H9 (cell line): ENCODE results near the gene LRRN3. TPM values are rescaled to one million over a fixed set of nuclear protein-coding genes. Genes with fewer than 3 reads are reported as not detected.
A peak's percentile ranks its signal among the peaks of the same experiment; 100 is the strongest.

Experiments
- DNase-seq: peaks from one replicate; pipeline ENCODE4 v3.0.0-alpha.2; 2017
- H2AFZ ChIP-seq: one replicate; pipeline ENCODE4 v1.6.1; 2013; ENCODE audit warnings: mild to moderate bottlenecking, low read length, control low read depth, moderate library complexity
- H2AK5ac ChIP-seq: 2 replicates; pipeline ENCODE4 v1.6.1; 2013; ENCODE audit warnings: low read length, control low read depth, mixed read lengths; ENCODE audit not compliant: insufficient read length
- H2BK120ac ChIP-seq: one replicate; pipeline ENCODE4 v1.6.1; 2013; ENCODE audit warnings: low read depth, mild to moderate bottlenecking, low read length, control low read depth, inconsistent platforms; ENCODE audit not compliant: poor library complexity, severe bottlenecking
- H2BK12ac ChIP-seq: 2 replicates; pipeline ENCODE4 v1.6.1; 2013; ENCODE audit warnings: low read length, control low read depth, mixed read lengths, low read depth; ENCODE audit not compliant: insufficient read length
- H2BK15ac ChIP-seq: 2 replicates; pipeline ENCODE4 v1.6.1; 2013; ENCODE audit warnings: low read depth, low read length, control low read depth
- H2BK20ac ChIP-seq: one replicate; pipeline ENCODE4 v1.6.1; 2013; ENCODE audit warnings: low read depth, mild to moderate bottlenecking, low read length, control low read depth, inconsistent platforms; ENCODE audit not compliant: poor library complexity, severe bottlenecking
- H2BK5ac ChIP-seq: 2 replicates; pipeline ENCODE4 v1.6.1; 2013; ENCODE audit warnings: low read length, control low read depth, mixed read lengths; ENCODE audit not compliant: insufficient read length
- H3K14ac ChIP-seq: 2 replicates; pipeline ENCODE4 v1.6.1; 2013; ENCODE audit warnings: low read length, control low read depth; ENCODE audit not compliant: insufficient read depth
- H3K18ac ChIP-seq: 2 replicates; pipeline ENCODE4 v1.6.1; 2013; ENCODE audit warnings: low read depth, mild to moderate bottlenecking, mixed read lengths, low read length, control low read depth; ENCODE audit not compliant: insufficient read length
- H3K23ac ChIP-seq: 2 replicates; pipeline ENCODE4 v1.6.1; 2013; ENCODE audit warnings: low read length, control low read depth, mixed read lengths, low read depth; ENCODE audit not compliant: insufficient read length
- H3K23me2 ChIP-seq: 2 replicates; pipeline ENCODE4 v1.6.1; 2013; ENCODE audit warnings: low read depth, mild to moderate bottlenecking, mixed read lengths, low read length, control low read depth; ENCODE audit not compliant: insufficient read length, poor library complexity, severe bottlenecking
- H3K27ac ChIP-seq: 2 replicates; pipeline ENCODE4 v1.5.1; 2013; ENCODE audit warnings: low read length, control low read depth, mixed read lengths, low read depth; ENCODE audit not compliant: insufficient read length
- H3K27me3 ChIP-seq: 2 replicates; pipeline ENCODE4 v1.6.1; 2013; ENCODE audit warnings: low read length, control low read depth, inconsistent platforms; ENCODE audit not compliant: insufficient read depth
- H3K4ac ChIP-seq: 2 replicates; pipeline ENCODE4 v1.6.1; 2013; ENCODE audit warnings: low read depth, mild to moderate bottlenecking, control low read depth, inconsistent platforms, low read length, moderate library complexity
- H3K4me1 ChIP-seq: 2 replicates; pipeline ENCODE4 v1.6.1; 2013; ENCODE audit warnings: low read length, control low read depth, inconsistent platforms; ENCODE audit not compliant: insufficient read depth
- H3K4me2 ChIP-seq: 2 replicates; pipeline ENCODE4 v1.6.1; 2013; ENCODE audit warnings: low read length, control low read depth, mixed read lengths; ENCODE audit not compliant: insufficient read length, insufficient read depth
- H3K56ac ChIP-seq: 2 replicates; pipeline ENCODE4 v1.6.1; 2013; ENCODE audit warnings: low read depth, mild to moderate bottlenecking, mixed read lengths, low read length, control low read depth; ENCODE audit not compliant: insufficient read length
- H3K79me1 ChIP-seq: 2 replicates; pipeline ENCODE4 v1.6.1; 2013; ENCODE audit warnings: low read depth, mild to moderate bottlenecking, moderate library complexity, low read length, control low read depth, inconsistent platforms; ENCODE audit not compliant: insufficient read depth, poor library complexity, severe bottlenecking
- H3K79me2 ChIP-seq: 2 replicates; pipeline ENCODE4 v1.6.1; 2013; ENCODE audit warnings: low read length, control low read depth, inconsistent platforms; ENCODE audit not compliant: insufficient read depth
- H3K9ac ChIP-seq: 2 replicates; pipeline ENCODE4 v1.6.1; 2013; ENCODE audit warnings: low read length, control low read depth, mixed read lengths; ENCODE audit not compliant: insufficient read length; ENCODE audit errors: extremely low read depth
- H3K9me3 ChIP-seq: one replicate; pipeline ENCODE4 v1.6.1; 2013; ENCODE audit warnings: low read depth, low read length, inconsistent platforms; ENCODE audit not compliant: control insufficient read depth
- H3T11ph ChIP-seq: one replicate; pipeline ENCODE4 v1.6.1; 2013; ENCODE audit warnings: mild to moderate bottlenecking, low read length, control low read depth, inconsistent platforms
- H4K20me1 ChIP-seq: one replicate; pipeline ENCODE4 v1.6.1; 2013; ENCODE audit not compliant: control insufficient read depth, insufficient read length, insufficient read depth
- H4K5ac ChIP-seq: 2 replicates; pipeline ENCODE4 v1.6.1; 2013; ENCODE audit warnings: low read depth, mild to moderate bottlenecking, mixed read lengths, low read length, control low read depth; ENCODE audit not compliant: insufficient read length
- H4K8ac ChIP-seq: replicated peaks from 2 replicates; pipeline ENCODE4 v1.6.1; 2013; ENCODE audit warnings: low read length, control low read depth, mixed read lengths, low read depth; ENCODE audit not compliant: insufficient read length
- H4K91ac ChIP-seq: 2 replicates; pipeline ENCODE4 v1.6.1; 2013; ENCODE audit warnings: low read depth, mild to moderate bottlenecking, moderate library complexity, mixed read lengths, low read length, control low read depth; ENCODE audit not compliant: insufficient read length
- H3K27ac Mint-ChIP-seq, 3 experiments: 2 replicates in 2 of 3; 3 replicates in 1 of 3; pipeline ENCODE4 v1.8.0; 2020 to 2021; ENCODE audit warnings: mixed read lengths in 3 of 3, mild to moderate bottlenecking in 1 of 3, moderate library complexity in 1 of 3
- H3K27me3 Mint-ChIP-seq: 2 replicates; pipeline ENCODE4 v1.8.0; 2021; ENCODE audit warnings: low read depth, mild to moderate bottlenecking, moderate library complexity, mixed read lengths
- H3K36me3 Mint-ChIP-seq, 3 experiments: 2 replicates in 2 of 3; 3 replicates in 1 of 3; pipeline ENCODE4 v1.8.0; 2020 to 2021; ENCODE audit warnings: low read depth in 3 of 3, mixed read lengths in 3 of 3; ENCODE audit not compliant: insufficient read depth in 1 of 3
- H3K4me1 Mint-ChIP-seq, 2 experiments: 2 replicates each; pipeline ENCODE4 v1.8.0; 2020; ENCODE audit warnings: mixed read lengths in 2 of 2
- H3K4me3 Mint-ChIP-seq, 2 experiments: 2 replicates in 1 of 2; 3 replicates in 1 of 2; pipeline ENCODE4 v1.8.0; 2020 to 2021; ENCODE audit warnings: mild to moderate bottlenecking in 2 of 2, mixed read lengths in 2 of 2, moderate library complexity in 1 of 2
- H3K9me3 Mint-ChIP-seq, 2 experiments: 2 replicates in 1 of 2; 3 replicates in 1 of 2; pipeline ENCODE4 v1.8.0; 2020; ENCODE audit warnings: mild to moderate bottlenecking in 2 of 2, mixed read lengths in 2 of 2, moderate library complexity in 1 of 2
- CTCF ChIP-seq: fragments of 200-600 bp; sonication (generic); conservative IDR thresholded peaks from 3 replicates; pipeline ENCODE4 v1.8.0; 2021; ENCODE audit warnings: antibody characterized with exemption, mild to moderate bottlenecking
- WGBS: extraction: QIAGEN DNeasy Blood & Tissue Kit; methylation state at CpG from one replicate; pipeline ENCODE4 v1.1.7; 2013; ENCODE audit warnings: missing lambda C conversion rate, low lambda C conversion rate, mixed read lengths; ENCODE audit not compliant: insufficient read length; ENCODE audit errors: extremely low coverage; 5-methylcytosine and 5-hydroxymethylcytosine counted together
- total RNA-seq: library from RNA; stranded (reverse); gene quantifications from 2 replicates; pipeline ENCODE4 v1.2.1, GENCODE V29; 2021

LRRN3 gene
- total RNA-seq, 1 experiment from 2014 or later, result 0.77 TPM

GRCh38 chr7:111096997-111097396 lies 6.1 kb downstream of the LRRN3 start:
- H3K79me1 ChIP-seq, result no peaks in the 10 kb centered on the region
- no peak overlapping the region for H2BK20ac ChIP-seq
- no peak overlapping the region for H3K23ac ChIP-seq
- no peak overlapping the region for H4K91ac ChIP-seq
- peak; percentile 58 for DNase-seq
- no peaks in the 10 kb centered on the region for H3K36me3 Mint-ChIP-seq
- H3K4me2 ChIP-seq, result no peak overlapping the region
- H2BK120ac ChIP-seq, result no peak overlapping the region
- WGBS, result no CpG with 5 or more reads among the region's 3 CpGs
- no peaks in the 10 kb centered on the region for H3K9me3 Mint-ChIP-seq
- no peak overlapping the region for H3K56ac ChIP-seq
- H3K4me1 ChIP-seq, result no peaks in the 10 kb centered on the region; the same call in 1 of the 2 replicates
- no peaks in the 10 kb centered on the region for H4K20me1 ChIP-seq
- H3K27ac ChIP-seq, result no peak overlapping the region
- no peaks in the 10 kb centered on the region for H3K27me3 ChIP-seq
- H3K9me3 ChIP-seq, result no peaks in the 10 kb centered on the region
- peaks cover 69 to 71% of the 10 kb centered on the region in 2 experiments for H3K4me1 Mint-ChIP-seq
- H4K5ac ChIP-seq, result no peak overlapping the region
- no peaks in the 10 kb centered on the region for H3K79me2 ChIP-seq
- H3K18ac ChIP-seq, result no peak overlapping the region
- no peak overlapping the region for H2AFZ ChIP-seq
- H2BK15ac ChIP-seq, result no peak overlapping the region
- no peak overlapping the region for H3K9ac ChIP-seq
- peak overlapping the region; percentile 79 to 98 (median 91); a peak in 6 of 7 replicates for H3K27ac Mint-ChIP-seq
- TF ChIP-seq CTCF, result peak; percentile 51
- H2BK12ac ChIP-seq, result no peak overlapping the region
- no peak overlapping the region for H2AK5ac ChIP-seq
- peak overlapping the region in 1 of 2 experiments; percentile 8; a peak in 1 of 5 replicates for H3K4me3 Mint-ChIP-seq
- no peak overlapping the region for H3T11ph ChIP-seq
- H4K8ac ChIP-seq, result no peak overlapping the region
- H3K14ac ChIP-seq, result no peak overlapping the region
- no peak overlapping the region for H3K4ac ChIP-seq
- H2BK5ac ChIP-seq, result no peak overlapping the region
- H3K23me2 ChIP-seq, result no peaks in the 10 kb centered on the region
- H3K27me3 Mint-ChIP-seq, result no peaks in the 10 kb centered on the region
